ENCODE measurements around the gene BAG1.

Gene BAG1

DNA sequence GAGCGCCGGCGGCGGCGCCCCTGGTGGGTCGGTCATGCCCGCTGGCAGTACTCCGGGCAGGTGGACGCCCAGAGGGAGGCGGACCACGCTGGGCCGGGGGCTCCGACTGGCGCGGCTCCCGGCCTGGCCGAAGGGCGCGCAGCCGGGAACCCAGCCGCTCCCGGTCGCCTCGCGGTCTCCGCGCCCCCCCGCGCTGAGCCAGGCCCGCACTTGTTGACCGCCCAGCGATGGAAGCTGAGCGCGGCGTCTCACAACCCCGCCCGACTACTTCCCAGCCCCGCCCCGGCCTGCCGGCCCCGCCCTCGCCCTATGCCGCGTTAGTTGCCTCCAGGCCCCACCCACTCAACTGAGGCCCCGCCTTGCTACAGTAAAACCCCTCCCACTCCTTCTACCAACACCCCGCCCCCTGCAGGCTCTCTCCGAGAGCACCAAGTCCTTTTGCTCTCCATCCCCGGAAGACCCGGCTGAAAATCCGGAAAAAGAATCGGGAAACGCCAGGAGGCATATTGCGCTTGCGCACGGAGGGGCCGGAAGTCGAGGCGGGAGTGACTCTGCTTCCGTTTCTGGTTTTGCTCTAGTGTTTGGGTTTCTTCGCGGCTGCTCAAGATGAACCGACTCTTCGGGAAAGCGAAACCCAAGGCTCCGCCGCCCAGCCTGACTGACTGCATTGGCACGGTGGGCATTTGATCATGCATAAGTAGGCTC, at the start of gene BAG1, which contains the start of gene CHMP5:
Gene BAG1, minus strand, starts transcription at position 236 of the 705 bp plus-strand sequence.
Gene CHMP5, plus strand, starts transcription at position 577 of the 705 bp plus-strand sequence. Its CDS starts 30 bp downstream, at position 607.
- peak; percentile 100 for DNase-seq

DNA sequence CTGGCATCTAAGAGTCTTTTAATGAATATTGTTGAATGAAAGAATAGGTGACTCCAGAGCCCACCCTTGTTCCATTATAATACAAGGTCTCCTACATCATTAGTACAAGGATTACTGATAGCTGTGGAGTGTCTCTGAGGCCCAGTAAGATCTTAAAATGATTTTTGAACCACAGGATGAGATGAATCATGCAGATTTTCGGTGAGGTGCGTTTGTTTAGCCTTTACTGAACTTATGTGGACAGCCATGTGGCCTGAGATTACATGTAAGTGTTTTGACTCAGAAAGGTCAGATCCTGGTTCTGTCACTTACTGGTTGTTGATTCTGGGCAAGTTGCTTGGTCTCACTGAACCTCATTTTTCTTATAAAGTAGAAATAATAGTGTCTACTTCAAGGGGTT, 47.4 kb upstream of the BAG1 start:
- no peak for DNase-seq

DNA sequence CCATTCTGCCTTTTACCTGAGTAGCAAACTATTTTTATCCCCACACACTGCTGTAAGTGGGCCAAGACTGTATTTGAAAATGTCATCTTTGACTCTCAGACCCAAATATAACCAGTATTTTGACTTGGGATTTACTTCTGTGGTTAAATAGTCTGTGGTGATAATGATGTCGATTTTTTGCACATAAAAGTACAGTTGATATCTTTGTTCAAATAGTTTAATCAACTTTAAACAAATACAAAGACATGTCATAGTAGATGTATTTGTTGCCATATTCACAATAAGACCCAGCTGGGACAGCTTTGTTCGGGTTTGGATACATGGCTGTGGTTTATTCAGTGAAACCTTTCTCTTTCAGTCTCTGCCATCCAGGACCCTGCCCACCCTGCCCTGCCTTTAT, 46.2 kb upstream of the BAG1 start:
- no peak for DNase-seq

DNA sequence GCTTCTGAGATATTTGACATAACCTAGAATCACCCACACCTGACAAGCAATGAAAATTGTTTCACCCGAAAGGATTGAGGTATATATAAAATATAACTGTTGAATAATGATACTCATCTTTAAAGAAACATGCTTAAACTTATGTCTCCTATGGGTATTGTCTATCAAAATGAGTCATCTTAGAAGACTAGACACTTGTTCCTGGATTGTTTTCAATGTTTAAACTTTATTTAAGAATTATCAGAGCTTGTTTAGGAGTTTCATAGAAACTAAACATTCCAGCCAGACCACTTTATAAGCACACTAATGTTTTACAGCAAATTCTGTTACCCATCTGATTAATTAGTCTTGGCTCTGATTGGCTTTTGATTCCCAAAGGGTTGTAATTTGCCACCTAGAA, 45.4 kb upstream of the BAG1 start:
- no peak for DNase-seq

DNA sequence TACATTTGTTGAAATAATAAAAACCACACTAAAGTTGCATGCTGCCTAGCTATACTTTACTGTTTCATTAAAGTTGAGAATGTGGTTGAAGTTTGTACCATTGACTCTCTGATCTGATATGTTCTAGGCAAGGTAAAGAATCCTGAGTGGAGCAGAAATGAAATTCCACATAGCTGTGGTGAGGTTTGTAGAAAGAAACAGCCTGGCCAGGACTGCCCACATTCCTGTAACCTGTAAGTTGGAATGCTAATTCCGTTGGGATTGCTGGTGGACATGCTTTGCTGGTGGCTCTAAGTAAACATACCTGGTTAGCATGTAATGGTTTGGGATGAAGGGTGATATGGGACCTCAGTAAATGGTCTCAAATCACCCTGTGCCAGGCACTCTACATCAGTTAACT, 42.6 kb upstream of the BAG1 start:
- DNase-seq, result no peak

DNA sequence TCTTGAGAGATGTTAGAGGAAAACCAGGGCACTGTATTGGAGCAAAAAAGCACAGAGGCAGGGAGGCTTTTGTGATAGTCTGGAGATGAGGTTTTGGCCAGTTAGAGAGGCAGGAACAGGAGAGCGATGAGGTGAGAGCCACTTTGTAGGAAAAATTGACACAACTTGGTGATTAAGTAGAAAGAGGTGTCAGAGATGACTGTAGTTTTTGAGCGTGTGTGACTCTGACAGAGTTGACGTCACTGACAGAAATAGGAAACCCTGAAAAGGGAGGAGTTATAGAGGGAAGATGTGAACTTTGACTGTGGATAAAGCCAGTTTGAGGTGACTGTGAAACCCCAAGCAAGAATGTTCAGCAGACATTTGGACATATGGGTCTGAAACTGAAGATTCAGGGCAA, 41.5 kb upstream of the BAG1 start:
- no peak for DNase-seq

DNA sequence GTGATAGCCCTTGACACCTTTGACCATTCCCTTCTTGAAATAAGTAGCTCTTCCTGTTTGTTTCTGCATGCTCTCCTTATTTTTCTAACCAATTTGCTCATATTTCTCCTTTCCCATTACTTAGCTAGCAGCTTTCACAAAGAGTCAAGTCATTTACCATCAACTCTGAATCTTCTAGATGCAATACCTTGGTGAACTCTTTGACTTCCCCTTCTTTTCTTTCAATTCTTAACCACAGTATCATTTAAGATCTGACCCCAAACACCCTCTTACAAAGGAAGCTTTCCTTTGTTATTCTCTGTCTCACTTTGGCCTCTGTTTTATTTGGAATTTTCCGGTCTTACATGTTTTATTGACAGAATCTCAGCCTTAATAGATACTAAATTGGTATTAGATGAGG, 39.9 kb upstream of the BAG1 start:
- no peak for DNase-seq

DNA sequence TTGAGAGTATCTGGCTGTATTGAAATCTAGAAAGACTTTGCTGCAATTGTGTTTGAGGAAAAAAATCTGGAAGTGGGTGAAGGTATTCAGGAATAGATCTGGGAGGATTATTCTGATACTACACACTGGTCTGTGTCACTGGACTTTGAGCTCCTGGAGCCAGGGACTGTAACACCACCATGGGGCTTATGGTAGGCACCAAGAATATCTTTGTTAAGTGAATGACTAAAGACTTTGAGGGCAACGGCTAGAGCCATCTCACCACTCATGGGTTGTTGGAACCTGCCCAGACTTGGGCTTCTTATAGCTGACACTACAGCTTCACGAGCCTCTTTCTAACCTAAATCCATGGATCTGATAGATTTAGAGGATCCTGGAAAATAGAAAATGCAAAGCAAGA, 36.0 kb upstream of the BAG1 start:
- no peak for DNase-seq

DNA sequence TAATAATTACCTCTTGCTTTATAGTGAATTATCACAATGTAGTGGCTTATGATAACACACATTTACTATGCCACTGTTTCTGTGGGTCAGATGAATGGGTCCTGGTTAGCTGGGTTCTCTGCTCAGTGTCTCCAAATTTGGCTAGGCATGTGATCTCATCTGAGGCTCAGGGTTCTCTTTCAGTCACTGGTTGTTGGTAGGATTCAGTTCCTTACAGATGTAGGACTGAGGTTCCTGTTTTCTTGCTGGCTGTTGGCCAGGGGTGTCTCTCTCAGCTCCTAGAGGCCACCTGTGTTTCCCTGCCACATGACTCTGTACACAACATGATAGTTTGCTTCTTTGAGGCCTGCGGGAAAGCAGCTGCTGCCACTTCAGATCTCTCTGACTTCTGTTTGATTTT, 32.9 kb upstream of the BAG1 start:
- no peak for DNase-seq

DNA sequence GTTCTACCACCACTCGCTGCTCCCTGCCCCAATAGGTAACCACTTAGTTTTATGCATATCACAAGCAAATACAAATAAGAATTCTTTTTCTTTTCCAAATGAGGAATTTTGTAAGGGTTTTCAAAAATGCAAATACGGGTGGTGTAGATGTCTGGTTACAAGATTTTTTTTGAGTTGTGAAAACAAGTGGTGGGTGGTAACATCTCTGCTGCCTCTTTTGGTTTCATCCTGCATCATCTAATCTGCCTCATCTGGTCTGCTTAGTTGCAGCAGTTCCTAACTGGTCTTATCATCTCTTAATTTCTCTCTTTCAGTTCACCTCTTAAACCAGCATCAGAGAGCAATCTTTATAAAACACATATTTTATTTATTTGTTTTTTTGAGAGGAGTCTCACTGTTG, 31.1 kb upstream of the BAG1 start:
- DNase-seq, result no peak

DNA sequence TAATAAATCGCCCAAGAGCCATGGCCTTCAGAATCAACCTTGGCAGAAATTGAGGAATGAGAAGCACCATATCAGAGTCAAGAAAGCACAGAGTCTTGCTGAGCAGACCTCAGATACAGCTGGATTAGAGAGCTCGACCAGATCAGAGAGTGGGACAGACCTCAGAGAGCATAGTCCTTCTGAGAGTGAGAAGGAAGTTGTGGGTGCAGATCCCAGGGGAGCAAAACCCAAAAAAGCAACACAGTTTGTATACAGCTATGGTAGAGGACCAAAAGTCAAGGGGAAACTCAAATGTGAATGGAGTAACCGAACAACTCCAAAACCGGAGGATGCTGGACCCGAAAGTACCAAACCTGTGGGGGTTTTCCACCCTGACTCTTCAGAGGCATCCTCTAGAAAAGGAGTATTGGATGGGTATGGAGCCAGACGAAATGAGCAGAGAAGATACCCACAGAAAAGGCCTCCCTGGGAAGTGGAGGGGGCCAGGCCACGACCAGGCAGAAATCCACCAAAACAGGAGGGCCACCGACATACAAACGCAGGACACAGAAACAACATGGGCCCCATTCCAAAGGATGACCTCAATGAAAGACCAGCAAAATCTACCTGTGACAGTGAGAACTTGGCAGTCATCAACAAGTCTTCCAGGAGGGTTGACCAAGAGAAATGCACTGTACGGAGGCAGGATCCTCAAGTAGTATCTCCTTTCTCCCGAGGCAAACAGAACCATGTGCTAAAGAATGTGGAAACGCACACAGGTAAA, 30.3 kb upstream of the BAG1 start:
- DNase-seq, result no peak

DNA sequence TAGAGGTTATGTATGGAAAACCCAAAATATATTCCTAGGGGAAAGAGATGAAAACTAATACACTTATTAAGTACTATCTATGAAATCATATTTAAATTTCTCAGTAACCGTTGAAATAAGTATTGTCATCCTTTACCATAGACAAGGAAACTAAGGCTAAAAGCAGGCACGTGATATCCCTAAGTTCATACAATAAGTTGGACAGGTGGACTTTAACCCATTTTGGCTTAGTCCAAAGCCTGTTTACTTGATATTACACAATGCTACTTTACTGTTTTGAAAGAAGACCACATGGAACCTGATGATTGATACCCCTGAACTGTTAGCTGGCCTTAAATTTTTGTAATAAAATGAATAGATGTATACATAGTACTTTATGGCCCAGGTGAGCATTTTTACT, 29.3 kb upstream of the BAG1 start:
- no peak for DNase-seq

DNA sequence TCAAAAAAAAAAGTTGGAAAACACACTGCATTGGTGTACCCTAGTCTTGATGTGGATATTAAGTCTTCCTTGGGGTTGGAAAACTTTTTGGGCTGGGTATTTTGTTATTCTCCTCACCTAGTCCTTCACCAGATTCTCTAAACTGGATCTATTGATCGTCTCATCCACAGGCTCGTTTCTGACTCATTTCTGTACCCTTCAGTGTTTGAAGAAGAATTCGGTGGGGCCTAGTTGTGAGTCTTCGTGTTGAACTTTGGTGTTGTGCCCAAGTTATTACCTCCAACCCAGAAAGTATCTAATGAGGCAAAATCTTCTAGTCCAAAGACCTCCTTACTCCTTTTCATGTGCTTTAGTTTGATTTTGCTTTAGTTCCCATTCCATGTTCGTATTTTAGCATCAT, 27.4 kb upstream of the BAG1 start:
- DNase-seq, result no peak

DNA sequence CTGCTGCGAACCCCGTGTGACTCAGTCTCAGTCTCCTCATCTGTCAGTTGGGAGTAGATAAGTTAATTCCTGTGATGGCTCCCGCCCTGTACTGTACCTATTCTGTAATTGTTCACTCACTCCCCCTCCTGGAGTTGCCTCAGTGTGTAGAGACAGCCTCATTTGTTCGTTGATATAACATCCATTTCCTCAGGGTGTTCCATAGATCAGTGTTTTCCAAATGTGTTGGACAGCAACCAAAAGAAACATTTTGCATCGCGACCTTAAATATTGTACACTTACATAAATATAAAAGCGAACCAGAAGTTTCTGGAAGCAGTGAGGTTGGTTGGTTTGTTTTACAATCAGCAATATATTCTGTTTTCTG, 26.5 kb upstream of the BAG1 start:
- DNase-seq, result no peak

DNA sequence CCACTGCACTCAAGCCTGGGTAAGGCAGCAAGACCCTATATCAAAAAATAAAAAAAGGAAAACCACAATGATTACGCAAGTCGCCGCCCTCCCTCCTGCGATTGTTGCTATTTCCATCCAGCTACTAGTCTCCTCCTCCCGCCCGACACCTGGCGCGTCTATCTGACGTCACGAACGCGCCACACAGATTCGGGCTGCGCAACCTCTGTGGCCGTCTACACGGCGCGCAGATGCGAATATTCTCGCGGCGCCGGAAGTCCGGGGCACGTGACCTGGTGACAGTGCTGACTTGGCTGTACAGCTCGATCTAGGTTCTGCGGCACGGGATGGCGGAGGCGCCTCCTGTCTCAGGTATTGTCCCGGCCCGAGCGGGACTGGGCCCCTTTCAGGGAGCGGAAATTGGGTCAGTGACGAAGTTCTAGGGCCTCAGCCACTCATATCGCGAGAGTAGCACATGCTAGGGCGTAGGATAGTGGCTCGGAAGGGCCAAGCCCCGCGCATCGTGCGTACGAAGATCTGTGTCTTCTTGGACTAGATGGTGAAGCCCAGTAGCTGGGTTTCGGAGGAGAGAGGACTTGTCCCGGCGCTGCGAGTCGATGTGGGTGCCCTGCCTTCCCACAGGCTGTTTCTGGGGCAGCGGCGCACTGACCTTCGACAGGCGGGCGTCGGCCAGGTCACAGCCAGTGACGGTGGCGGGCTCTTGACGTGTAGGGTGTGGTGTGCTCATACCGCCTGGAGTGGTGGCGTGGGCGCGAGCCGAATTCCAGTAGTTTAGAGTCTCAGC, 25.9 kb upstream of the BAG1 start, which contains the start of gene NFX1:
Gene NFX1, plus strand, starts transcription at position 270 of the 784 bp plus-strand sequence. Its CDS starts 57 bp downstream, at position 327.
- DNase-seq, result peak; percentile 97

DNA sequence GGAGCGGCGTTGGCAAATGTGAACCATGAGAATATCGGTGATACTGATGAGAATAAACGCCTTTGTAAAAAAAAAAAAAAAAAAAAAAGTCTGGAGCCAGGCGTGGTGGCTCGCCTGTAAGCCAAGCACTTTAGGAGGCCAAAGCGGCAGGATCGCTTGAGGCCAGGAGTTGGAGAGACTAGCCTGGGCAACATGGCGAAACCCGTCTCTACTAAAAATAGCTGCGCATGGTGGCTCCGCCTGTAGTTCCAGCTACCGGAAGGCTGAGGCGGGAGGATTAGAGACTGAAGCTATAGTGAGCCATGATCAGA, 25.4 kb upstream of the BAG1 start:
- DNase-seq, result no peak

DNA sequence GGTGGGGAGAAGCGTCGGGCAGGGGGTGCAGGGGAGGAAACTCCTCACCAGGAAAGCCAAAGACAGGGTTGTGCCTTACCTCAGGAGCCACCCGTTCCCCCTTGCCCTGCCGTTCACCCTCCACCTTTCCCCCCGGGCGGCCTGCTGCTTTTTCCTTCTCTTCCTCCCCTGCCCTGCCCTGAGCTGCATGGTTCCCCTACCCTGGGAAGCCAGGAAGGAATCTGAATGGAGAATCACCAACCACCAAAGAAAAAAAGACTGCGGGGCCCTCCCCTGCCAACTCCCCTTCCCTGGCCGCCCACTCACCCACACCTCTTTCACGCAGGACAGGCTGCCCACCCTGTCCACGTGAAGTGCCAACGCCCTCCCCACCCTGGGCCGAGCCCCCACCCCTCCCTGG, 25.0 kb upstream of the BAG1 start:
- DNase-seq, result peak; percentile 14

DNA sequence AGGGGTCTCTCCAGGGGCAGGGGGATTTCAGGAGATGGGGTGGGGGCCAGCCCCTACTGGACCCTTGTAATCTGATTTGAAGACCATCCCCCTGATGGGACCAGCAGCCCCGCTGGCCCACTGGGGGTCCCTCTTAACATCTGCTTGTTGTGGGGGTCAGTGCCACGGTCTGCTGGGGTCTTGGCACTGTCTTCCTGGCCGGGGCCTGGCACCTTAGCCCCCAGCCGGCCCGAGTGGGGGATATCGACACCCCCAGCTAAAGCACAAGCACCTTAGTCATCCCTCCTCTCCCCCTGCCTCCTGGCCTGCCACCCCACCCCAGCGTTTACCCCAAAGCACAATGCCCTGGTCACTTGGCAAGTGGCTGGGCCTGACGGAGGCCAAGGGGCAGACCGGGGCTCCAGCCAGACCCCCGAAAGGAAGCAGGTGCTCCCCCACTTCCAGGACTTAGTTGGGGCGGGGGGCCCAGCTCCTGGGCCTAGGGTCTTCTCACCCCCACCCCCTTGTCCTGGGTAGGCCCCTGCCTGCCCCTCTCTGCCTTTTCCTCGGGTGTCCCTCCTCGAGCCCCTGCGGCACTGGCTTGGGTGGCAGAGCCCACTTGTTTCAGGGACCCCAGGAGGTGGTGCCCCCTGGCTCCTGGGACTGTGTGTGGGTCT, 24.4 kb upstream of the BAG1 start:
- DNase-seq, result no peak

DNA sequence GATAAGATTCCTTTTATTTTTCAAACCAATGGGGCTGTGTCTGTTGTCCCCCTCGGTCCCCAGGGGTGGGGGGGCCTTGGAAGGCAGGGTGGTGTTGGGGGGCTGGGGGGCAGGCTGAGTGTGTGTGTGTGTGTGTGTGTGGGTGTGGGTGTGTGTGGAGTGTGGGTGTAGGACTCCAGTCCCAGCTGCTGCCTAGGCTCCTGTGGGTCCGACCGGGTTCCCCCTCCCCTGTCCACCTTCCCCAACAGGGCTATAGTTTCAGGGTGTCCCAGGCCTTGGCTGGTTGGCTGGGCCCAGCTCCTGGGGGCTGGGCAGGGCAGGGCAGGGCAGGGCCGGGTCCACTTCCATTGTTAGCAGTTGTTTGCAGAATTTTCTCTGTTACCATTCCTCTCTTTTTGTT, 23.7 kb upstream of the BAG1 start:
- DNase-seq, result no peak

DNA sequence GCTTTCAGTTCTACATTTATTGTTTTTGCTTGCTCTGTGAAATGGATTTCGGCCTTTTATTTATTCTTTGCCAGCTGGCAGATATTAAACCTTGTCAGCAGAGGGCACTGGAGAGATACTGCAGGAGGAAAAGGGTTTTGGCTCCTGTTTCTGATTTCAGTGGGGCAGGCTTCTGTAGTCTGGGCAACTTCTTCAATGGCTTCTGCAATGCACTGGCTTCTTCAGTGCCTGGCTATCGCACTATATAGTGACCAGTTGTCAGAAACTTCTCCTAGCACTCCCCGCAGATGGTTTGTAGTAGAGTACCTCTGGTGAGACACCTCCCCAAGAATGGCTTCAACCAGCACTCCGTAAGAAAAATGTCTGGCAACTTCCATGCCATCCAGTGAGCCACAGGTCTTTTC, 22.6 kb upstream of the BAG1 start:
- peak; percentile 39 for DNase-seq

DNA sequence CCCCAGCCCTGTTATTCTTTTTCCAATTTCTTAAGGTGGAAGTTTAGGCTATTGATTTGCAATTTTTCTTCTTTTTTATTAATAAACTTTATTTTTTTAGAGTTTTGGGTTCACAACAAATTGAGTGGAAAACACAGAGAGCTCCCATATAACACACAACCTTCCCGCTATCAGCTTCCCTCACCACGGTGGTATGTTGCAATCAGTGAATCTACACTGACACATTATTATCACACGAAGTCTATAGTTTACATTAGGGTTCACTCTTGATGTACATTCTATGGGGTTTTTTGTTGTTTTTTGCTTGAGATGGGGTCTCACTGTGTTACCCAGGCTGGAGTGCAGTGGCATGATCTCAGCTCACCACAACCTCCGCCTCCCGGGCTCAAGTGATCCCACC, 21.0 kb upstream of the BAG1 start:
- DNase-seq, result no peak

DNA sequence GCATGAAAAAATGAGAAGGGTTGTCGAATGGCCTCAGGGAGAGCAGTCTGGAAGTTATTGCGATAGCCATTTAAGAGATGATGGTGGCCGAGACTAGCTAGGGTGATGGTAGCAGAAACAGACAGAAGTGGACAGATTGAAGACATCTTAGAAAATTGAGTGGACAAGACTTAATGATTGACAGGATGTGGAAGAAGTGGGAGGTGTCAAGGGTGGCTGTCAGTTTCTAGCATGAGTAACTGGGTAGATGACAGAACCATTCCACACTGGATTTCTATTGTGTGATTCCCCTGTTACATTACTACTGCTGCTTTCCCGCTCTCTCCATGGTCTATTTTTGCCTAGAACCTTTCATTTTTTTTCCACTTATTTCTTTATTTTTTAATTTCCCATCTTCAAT, 13.0 kb upstream of the BAG1 start:
- no peak for DNase-seq

DNA sequence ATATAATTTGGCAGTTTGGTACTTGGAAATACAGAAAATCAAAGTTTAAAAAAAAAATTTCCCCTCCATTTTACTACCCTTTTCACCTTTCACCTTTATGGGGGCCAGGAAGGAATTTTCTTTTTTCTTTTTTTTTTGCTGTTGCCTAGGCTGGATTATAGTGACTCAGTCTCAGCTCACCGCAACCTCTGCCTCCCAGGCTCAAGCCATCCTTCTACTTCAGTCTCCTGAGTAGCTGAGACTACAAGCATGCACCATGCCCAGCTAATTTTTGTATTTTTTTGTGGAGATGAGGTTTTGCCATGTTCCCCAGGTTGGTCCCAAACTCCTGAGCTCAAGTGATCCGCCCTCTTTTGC, 9.4 kb upstream of the BAG1 start:
- DNase-seq, result no peak

All from activated CD4-positive, alpha-beta T cell treated with anti-CD3 and anti-CD28 coated beads, Interleukin-2, amount 50 U/mL, for 1 hour (primary cell).